NCI-H524 treated with DMSO at 0.1 percent for 48 hours (cell line): ENCODE results near the gene TFCP2L1.

ENCODE experiments used
- DNase-seq: peaks from one replicate; lab custom pipeline; 2025; lab: John Stamatoyannopoulos, UW

TFCP2L1 gene

GRCh38 chr2:121219866-121220265 lies 65.1 kb downstream of the TFCP2L1 start:
- no peak for DNase-seq

GRCh38 chr2:121218386-121218938 lies 66.5 kb downstream of the TFCP2L1 start:
- DNase-seq, result no peak

GRCh38 chr2:121217627-121218026 lies 67.4 kb downstream of the TFCP2L1 start:
- DNase-seq, result no peak

GRCh38 chr2:121214296-121214695 lies 70.7 kb downstream of the TFCP2L1 start:
- DNase-seq, result no peak

GRCh38 chr2:121213386-121213785 lies 71.6 kb downstream of the TFCP2L1 start:
- no peak for DNase-seq

- no peak for DNase-seq
Measured at GRCh38 chr2:121212661-121213325, 72.2 kb downstream of the TFCP2L1 start.

- no peak for DNase-seq
Measured at GRCh38 chr2:121211689-121212151, 73.3 kb downstream of the TFCP2L1 start.

GRCh38 chr2:121211251-121211650 lies 73.8 kb downstream of the TFCP2L1 start:
- no peak for DNase-seq

GRCh38 chr2:121210691-121211090 lies 74.3 kb downstream of the TFCP2L1 start:
- no peak for DNase-seq

- DNase-seq, result no peak
Measured at GRCh38 chr2:121209014-121209610, 75.9 kb downstream of the TFCP2L1 start.

- DNase-seq, result no peak
Measured at GRCh38 chr2:121207494-121207893, 77.5 kb downstream of the TFCP2L1 start.

GRCh38 chr2:121205321-121205942 lies 79.6 kb downstream of the TFCP2L1 start:
- no peak for DNase-seq

GRCh38 chr2:121203591-121204249 lies 81.3 kb downstream of the TFCP2L1 start:
- no peak for DNase-seq

- DNase-seq, result no peak
Measured at GRCh38 chr2:121202541-121203310, 82.3 kb downstream of the TFCP2L1 start.

GRCh38 chr2:121201796-121202195 lies 83.2 kb downstream of the TFCP2L1 start:
- DNase-seq, result no peak

- DNase-seq, result no peak
Measured at GRCh38 chr2:121200419-121201315, 84.3 kb downstream of the TFCP2L1 start.

- no peak for DNase-seq
Measured at GRCh38 chr2:121200011-121200347, 85.0 kb downstream of the TFCP2L1 start.

- DNase-seq, result no peak
Measured at GRCh38 chr2:121199281-121200010, 85.6 kb downstream of the TFCP2L1 start.

- no peak for DNase-seq
Measured at GRCh38 chr2:121197369-121198091, 87.5 kb downstream of the TFCP2L1 start.

GRCh38 chr2:121196849-121197155 lies 88.2 kb downstream of the TFCP2L1 start:
- DNase-seq, result no peak
